GM21529 (cell line): ENCODE measurements around the gene KRTAP12-1.
"Not testable (repeated sequence)": the region's sequence is repeated elsewhere in the genome, so short reads cannot be mapped to it uniquely, and the experiment has no call there.

Source experiments
- ATAC-seq: cut with Tn5 transposase; IDR thresholded peaks from one replicate; pipeline ENCODE4 v1.9.1; 2021; ENCODE audit not compliant: unreplicated experiment

KRTAP12-1 gene

GRCh38 chr21:44647222-44647552, 34.8 kb downstream of the KRTAP12-1 start:
- no peak for ATAC-seq

- not testable (repeated sequence) for ATAC-seq
These were observed 35.4 kb downstream of the KRTAP12-1 start, which contains the start of gene KRTAP10-11 for GRCh38 chr21:44646366-44647221. Gene KRTAP10-11, plus strand, starts transcription at chr21:44646414. Its CDS starts 45 bp downstream, at chr21:44646459.

GRCh38 chr21:44644878-44645277, 37.1 kb downstream of the KRTAP12-1 start:
- no peak for ATAC-seq

- no peak for ATAC-seq
These were observed 38.1 kb downstream of the KRTAP12-1 start for GRCh38 chr21:44643741-44644310.

- ATAC-seq: no peak
These were observed 41.2 kb downstream of the KRTAP12-1 start for GRCh38 chr21:44640761-44641160.

GRCh38 chr21:44639331-44639655, 42.7 kb downstream of the KRTAP12-1 start:
- ATAC-seq: no peak

GRCh38 chr21:44638506-44639330, 43.2 kb downstream of the KRTAP12-1 start:
- ATAC-seq: not testable (repeated sequence)

- not testable (repeated sequence) for ATAC-seq
These were observed 44.1 kb downstream of the KRTAP12-1 start for GRCh38 chr21:44637851-44638348.

- no peak for ATAC-seq
These were observed 44.7 kb downstream of the KRTAP12-1 start, which contains the start of gene KRTAP10-10 for GRCh38 chr21:44637018-44637850. Gene KRTAP10-10, plus strand, starts transcription at chr21:44637356. Its CDS starts 62 bp downstream, at chr21:44637418.

- ATAC-seq: no peak
These were observed 45.5 kb downstream of the KRTAP12-1 start for GRCh38 chr21:44636209-44637017.

- no peak for ATAC-seq
These were observed 49.9 kb downstream of the KRTAP12-1 start for GRCh38 chr21:44632067-44632466.
